ENCODE measurements around the gene PRR23E. TPM values are rescaled to one million over a fixed set of nuclear protein-coding genes. Genes with fewer than 3 reads are reported as not detected.
A peak's percentile ranks its signal among the peaks of the same experiment; 100 is the strongest.

Gene PRR23E
- total and polyA plus RNA-seq, 4 donors, result not detected

DNA sequence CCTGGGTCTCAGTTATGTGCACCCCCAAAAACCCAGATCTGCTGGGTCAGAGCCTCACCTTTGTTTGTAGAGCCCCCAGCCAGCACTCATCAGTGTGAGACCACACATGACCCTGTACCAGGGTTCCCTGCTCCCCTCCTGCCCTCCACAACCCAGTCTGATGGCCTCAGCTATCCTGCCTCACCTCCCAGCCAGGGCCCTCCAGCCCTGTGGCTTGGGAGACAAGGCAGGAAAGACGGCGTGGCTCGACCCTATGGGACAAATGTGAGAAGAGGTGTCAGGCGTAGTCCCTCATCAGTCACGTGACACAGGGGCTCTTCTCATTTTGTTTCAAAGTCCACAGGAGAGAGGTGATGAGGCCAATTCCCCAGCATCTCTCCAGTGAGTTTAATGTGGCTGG lies 28.3 kb upstream of the PRR23E start:
- peaks cover 2% of the 10 kb centered on the region for H3K27me3 ChIP-seq (ENCODE audit: control insufficient read depth, insufficient read depth, low read length)
- no peak overlapping the region for H3K27ac ChIP-seq (ENCODE audit: low read depth, low read length)
- no peak overlapping the region for H3K4me3 ChIP-seq (ENCODE audit: low read depth, low read length)
- 78% methylated on average over 4 of the region's 5 CpGs for WGBS (ENCODE audit: insufficient coverage)
- no peak for DNase-seq (ENCODE audit: low read depth in 4 of 6, low spot score in 6 of 6)
- no peaks in the 10 kb centered on the region for H3K9me3 ChIP-seq (ENCODE audit: control insufficient read depth, insufficient read depth, low read length)
- H3K36me3 ChIP-seq (ENCODE audit: control insufficient read depth, insufficient read depth, low read length), result no peaks in the 10 kb centered on the region
- H3K4me1 ChIP-seq (ENCODE audit: control insufficient read depth, insufficient read depth, low read length), result peaks cover 10% of the 10 kb centered on the region

DNA sequence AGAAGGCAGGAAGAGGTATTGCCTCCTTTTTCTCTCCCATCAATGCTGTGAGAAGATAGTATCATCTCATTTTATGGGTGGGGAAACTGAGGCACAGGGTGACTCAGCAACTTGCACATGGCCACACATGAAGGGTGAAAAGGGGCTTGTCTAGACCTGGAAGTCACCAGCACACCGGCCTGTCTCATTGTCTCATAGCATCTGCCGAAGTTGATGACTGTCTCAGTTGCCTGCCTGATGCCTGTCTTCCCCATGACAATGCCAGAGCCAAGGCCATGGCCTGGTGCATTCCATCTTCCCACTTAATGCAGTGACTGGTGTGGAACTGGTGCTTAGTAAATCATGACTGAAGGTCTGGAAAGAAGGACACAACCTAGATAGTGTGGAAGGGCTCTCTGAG lies 27.9 kb upstream of the PRR23E start:
- Histone ChIP-seq H3K27ac (ENCODE audit: low read depth, low read length) (no peak overlapping the region), H3K4me1 (ENCODE audit: control insufficient read depth, insufficient read depth, low read length) (peaks cover 11% of the 10 kb centered on the region), H3K27me3 (ENCODE audit: control insufficient read depth, insufficient read depth, low read length) (peaks cover 2% of the 10 kb centered on the region), H3K36me3 (ENCODE audit: control insufficient read depth, insufficient read depth, low read length) (no peaks in the 10 kb centered on the region), H3K9me3 (ENCODE audit: control insufficient read depth, insufficient read depth, low read length) (no peaks in the 10 kb centered on the region), H3K4me3 (ENCODE audit: low read depth, low read length) (no peak overlapping the region)
- 92% methylated on average over 1 of the region's 2 CpGs for WGBS (ENCODE audit: insufficient coverage)
- DNase-seq (ENCODE audit: low read depth in 4 of 6, low spot score in 6 of 6), result no peak

DNA sequence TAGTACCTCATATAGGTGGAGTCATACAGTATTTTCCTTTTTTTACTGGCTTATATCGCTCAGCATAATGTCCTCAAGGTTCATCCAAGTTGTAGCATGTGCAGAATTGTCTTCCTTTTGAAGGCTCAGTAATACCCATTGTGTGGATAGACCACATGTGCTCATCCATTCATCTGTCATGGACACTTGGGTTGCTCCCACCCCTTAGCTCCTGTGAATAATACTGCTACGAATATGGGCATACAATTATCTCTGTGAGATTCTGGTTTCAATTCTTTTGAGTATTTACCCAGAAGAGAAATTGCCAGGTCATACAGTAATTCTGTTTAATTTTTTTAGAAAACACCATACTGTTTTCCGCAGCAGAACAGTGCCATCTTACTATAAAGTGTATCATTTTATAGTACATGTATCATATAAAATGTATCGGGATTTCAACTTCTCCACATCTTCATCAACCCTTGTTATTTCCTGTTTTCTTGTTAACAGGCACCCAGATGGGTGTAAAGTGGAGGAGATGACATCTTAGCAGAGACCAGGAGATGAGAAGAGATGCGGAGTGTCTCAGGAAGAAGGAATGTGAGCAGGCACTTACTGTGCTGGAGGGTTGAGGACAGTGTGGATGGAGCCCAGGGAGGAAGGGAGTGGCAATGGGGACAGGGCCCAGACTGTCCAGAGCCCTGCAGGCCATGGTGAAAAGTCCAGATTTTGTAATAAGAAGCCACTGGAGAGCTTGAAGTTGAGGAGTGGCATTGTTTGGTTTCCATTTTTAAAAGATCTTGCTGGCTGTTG lies 27.0 kb upstream of the PRR23E start:
- 100% methylated on average over 2 of the region's 5 CpGs for WGBS (ENCODE audit: insufficient coverage)
- no peak for DNase-seq (ENCODE audit: low read depth in 4 of 6, low spot score in 6 of 6)

DNA sequence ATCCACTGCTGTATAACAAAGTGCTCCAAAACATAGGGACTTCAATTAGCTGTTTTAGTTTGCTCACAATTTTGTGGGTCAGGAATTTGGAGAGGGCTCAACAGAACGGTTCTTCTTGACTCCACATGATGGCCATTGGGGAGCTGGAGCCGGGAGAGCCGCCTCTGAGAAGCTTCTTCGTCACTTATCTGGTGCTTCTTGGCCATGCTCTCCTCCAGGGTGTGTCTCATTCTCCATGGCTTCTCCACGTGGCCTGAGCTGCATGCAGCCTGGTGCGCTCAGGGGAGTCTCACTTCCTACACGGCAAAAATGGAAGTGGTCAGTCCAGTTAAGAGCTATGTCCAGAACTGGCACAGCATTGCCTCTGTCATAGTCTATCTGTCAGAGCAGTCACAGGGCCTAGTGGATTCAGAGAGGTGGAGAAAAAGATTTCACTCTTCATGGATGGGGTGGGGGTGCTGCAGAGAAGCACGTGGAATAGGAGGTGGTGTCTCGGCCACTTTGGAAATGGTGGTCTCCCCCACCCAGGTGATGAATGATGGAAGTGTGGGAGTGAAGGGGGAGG lies 26.3 kb upstream of the PRR23E start:
- peaks cover 24% of the 10 kb centered on the region for H3K4me1 ChIP-seq (ENCODE audit: control insufficient read depth, insufficient read depth, low read length)
- H3K9me3 ChIP-seq (ENCODE audit: control insufficient read depth, insufficient read depth, low read length), result no peaks in the 10 kb centered on the region
- H3K27ac ChIP-seq (ENCODE audit: low read depth, low read length), result no peak overlapping the region
- H3K36me3 ChIP-seq (ENCODE audit: control insufficient read depth, insufficient read depth, low read length), result no peaks in the 10 kb centered on the region
- no peak for DNase-seq (ENCODE audit: low read depth in 4 of 6, low spot score in 6 of 6)
- 87% methylated on average over 9 of the region's 9 CpGs for WGBS (ENCODE audit: insufficient coverage)
- no peak overlapping the region for H3K4me3 ChIP-seq (ENCODE audit: low read depth, low read length)
- peaks cover 4% of the 10 kb centered on the region for H3K27me3 ChIP-seq (ENCODE audit: control insufficient read depth, insufficient read depth, low read length)

More for the DNA sequence above, 27.0 kb upstream of the PRR23E start:
- Histone ChIP-seq H3K4me3 (ENCODE audit: low read depth, low read length) (no peak overlapping the region), H3K4me1 (ENCODE audit: control insufficient read depth, insufficient read depth, low read length) (peaks cover 17% of the 10 kb centered on the region), H3K9me3 (ENCODE audit: control insufficient read depth, insufficient read depth, low read length) (no peaks in the 10 kb centered on the region), H3K27me3 (ENCODE audit: control insufficient read depth, insufficient read depth, low read length) (peaks cover 4% of the 10 kb centered on the region), H3K27ac (ENCODE audit: low read depth, low read length) (no peak overlapping the region), H3K36me3 (ENCODE audit: control insufficient read depth, insufficient read depth, low read length) (no peaks in the 10 kb centered on the region)

DNA sequence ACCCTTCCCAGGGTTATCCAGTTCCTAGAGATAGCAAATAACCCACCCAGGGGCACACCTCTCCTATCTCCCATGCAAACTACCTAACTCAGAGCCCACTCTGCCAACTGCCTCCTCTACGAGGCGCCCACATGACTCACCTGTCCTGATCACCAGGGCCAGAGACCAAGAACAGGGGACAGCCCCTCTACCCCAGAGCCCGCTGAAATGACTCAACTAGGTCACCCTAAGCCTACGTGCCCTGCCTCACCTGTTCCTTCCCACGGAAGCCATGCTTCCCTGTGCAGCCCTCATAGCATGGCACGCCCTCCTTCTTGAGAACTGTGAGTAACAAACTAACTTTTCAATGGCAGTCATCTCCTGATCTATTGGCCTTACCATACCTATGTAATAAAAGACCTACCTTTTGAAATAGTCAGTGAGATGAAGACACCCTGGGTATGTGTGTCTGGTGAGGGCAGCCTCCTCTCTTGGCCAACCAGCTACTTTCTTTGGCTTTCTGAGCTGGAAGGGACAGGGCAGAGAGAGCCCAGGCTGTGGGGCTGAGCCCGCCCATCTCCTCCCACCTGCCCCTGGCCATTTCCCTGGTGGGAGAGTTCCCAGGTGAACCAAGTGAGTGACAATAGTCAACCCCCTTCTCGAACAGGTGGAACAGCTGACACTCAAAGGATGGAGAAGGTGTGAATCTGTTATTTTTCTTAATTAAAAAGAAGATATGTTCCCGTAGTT lies 25.5 kb upstream of the PRR23E start:
- 92% methylated on average over 6 of the region's 9 CpGs for WGBS (ENCODE audit: insufficient coverage)
- no peak for DNase-seq (ENCODE audit: low read depth in 4 of 6, low spot score in 6 of 6)
- peaks cover 4% of the 10 kb centered on the region for H3K27me3 ChIP-seq (ENCODE audit: control insufficient read depth, insufficient read depth, low read length)
- no peak overlapping the region for H3K4me3 ChIP-seq (ENCODE audit: low read depth, low read length)
- no peaks in the 10 kb centered on the region for H3K9me3 ChIP-seq (ENCODE audit: control insufficient read depth, insufficient read depth, low read length)
- no peak overlapping the region for H3K27ac ChIP-seq (ENCODE audit: low read depth, low read length)
- peaks cover 33% of the 10 kb centered on the region for H3K4me1 ChIP-seq (ENCODE audit: control insufficient read depth, insufficient read depth, low read length)
- no peaks in the 10 kb centered on the region for H3K36me3 ChIP-seq (ENCODE audit: control insufficient read depth, insufficient read depth, low read length)

DNA sequence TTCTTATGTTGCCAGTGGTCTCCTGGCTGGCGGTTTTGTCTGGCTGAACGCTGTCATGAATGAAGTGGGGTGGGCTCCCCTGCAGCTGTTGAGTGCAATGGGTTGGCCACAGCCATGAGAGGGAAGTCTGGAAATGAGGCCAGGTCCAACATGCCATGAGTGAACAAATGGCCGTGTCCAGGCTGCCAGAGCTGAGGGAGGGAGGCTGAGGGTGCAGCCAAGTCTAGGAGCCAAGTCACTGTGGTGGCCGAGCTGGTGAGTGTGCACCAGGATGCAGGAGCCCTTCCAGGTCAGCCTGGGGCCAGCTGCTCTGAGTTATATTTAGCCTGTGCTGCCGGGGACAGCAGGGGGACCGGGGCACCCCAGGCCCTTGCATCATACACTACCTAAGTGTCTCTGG lies 24.7 kb upstream of the PRR23E start:
- Histone ChIP-seq H3K9me3 (ENCODE audit: control insufficient read depth, insufficient read depth, low read length) (no peaks in the 10 kb centered on the region), H3K4me1 (ENCODE audit: control insufficient read depth, insufficient read depth, low read length) (peaks cover 41% of the 10 kb centered on the region), H3K4me3 (ENCODE audit: low read depth, low read length) (no peak overlapping the region), H3K36me3 (ENCODE audit: control insufficient read depth, insufficient read depth, low read length) (no peaks in the 10 kb centered on the region), H3K27me3 (ENCODE audit: control insufficient read depth, insufficient read depth, low read length) (peaks cover 4% of the 10 kb centered on the region), H3K27ac (ENCODE audit: low read depth, low read length) (no peak overlapping the region)
- DNase-seq (ENCODE audit: low read depth in 4 of 6, low spot score in 6 of 6), result peak in 1 of 6 donors; percentile 44
- WGBS (ENCODE audit: insufficient coverage), result 43% methylated on average over 4 of the region's 6 CpGs

DNA sequence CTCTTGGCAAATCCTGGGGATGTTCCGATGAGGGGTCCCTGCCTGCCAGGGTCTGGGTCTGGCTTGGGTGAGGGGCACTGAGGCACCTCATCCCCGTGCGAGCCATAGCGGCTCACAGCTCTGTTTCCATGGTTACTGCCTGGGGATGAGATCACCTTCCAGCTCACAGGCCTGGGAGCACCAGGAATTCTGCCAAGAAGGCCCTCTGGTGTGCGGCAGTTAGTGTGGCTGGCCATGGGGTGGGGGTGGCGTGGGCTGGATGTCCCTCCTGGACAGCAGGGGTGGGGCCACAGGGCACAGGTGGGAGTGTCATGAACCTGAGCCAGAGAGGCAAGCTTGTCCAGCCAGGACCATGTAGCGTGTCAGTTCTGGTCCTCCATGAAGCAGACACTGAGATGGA lies 22.1 kb upstream of the PRR23E start:
- H3K4me1 ChIP-seq (ENCODE audit: control insufficient read depth, insufficient read depth, low read length), result peaks cover 47% of the 10 kb centered on the region
- H3K9me3 ChIP-seq (ENCODE audit: control insufficient read depth, insufficient read depth, low read length), result no peaks in the 10 kb centered on the region
- H3K4me3 ChIP-seq (ENCODE audit: low read depth, low read length), result no peak overlapping the region
- H3K36me3 ChIP-seq (ENCODE audit: control insufficient read depth, insufficient read depth, low read length), result no peaks in the 10 kb centered on the region
- peak in 2 of 6 donors; percentile 75 to 90 for DNase-seq (ENCODE audit: low read depth in 4 of 6, low spot score in 6 of 6)
- no peak overlapping the region for H3K27ac ChIP-seq (ENCODE audit: low read depth, low read length)
- 28% methylated on average over 7 of the region's 7 CpGs for WGBS (ENCODE audit: insufficient coverage)
- H3K27me3 ChIP-seq (ENCODE audit: control insufficient read depth, insufficient read depth, low read length), result peaks cover 2% of the 10 kb centered on the region

DNA sequence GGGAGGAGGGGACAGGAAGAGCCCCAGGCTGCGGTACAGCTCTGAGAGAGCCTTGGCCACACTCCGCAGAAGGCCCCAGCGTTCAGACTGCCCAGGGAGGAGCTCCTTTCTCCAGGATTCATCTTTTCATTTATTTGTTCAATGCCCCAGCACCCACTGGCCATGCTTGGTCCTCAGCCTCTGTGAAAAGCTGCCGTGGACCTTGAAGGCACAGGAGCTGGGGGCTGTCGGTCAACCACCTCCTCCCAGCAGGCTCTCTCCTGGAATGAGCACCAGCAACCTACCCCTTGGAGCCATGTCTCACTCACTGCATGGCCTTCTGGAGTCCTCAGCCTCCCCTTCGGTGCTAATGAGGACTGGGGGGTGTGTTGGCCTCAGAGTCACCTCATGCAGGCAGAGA lies 21.6 kb upstream of the PRR23E start:
- Histone ChIP-seq H3K4me1 (ENCODE audit: control insufficient read depth, insufficient read depth, low read length) (peaks cover 47% of the 10 kb centered on the region), H3K9me3 (ENCODE audit: control insufficient read depth, insufficient read depth, low read length) (no peaks in the 10 kb centered on the region), H3K4me3 (ENCODE audit: low read depth, low read length) (no peak overlapping the region), H3K27ac (ENCODE audit: low read depth, low read length) (no peak overlapping the region), H3K27me3 (ENCODE audit: control insufficient read depth, insufficient read depth, low read length) (peaks cover 2% of the 10 kb centered on the region), H3K36me3 (ENCODE audit: control insufficient read depth, insufficient read depth, low read length) (no peaks in the 10 kb centered on the region)
- DNase-seq (ENCODE audit: low read depth in 4 of 6, low spot score in 6 of 6), result no peak
- 79% methylated on average over 5 of the region's 6 CpGs for WGBS (ENCODE audit: insufficient coverage)

DNA sequence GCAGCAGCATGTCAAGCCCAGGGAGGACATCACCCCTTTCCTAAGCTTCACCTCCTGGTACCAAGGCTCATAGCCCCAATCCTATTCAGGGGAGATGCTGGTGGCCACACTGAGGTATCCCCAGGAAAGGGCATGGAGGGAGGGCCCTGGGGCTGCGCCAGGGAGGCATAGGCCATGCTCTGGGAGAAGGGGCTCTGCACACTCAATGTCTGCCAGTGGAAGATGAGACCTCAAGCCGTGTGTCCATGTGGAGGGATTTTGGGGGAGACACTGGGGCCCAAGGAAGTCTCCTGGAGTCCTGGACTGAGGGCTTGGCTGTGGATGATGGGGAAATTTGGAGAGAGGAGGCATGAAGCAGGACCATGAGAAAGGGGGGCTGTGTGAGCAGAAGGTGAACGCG lies 21.2 kb upstream of the PRR23E start:
- WGBS (ENCODE audit: insufficient coverage), result 95% methylated on average over 4 of the region's 4 CpGs
- Histone ChIP-seq H3K4me1 (ENCODE audit: control insufficient read depth, insufficient read depth, low read length) (peaks cover 47% of the 10 kb centered on the region), H3K27ac (ENCODE audit: low read depth, low read length) (no peak overlapping the region)

More for the DNA sequence above, 21.2 kb upstream of the PRR23E start:
- peaks cover 2% of the 10 kb centered on the region for H3K27me3 ChIP-seq (ENCODE audit: control insufficient read depth, insufficient read depth, low read length)
- no peak overlapping the region for H3K4me3 ChIP-seq (ENCODE audit: low read depth, low read length)
- no peaks in the 10 kb centered on the region for H3K9me3 ChIP-seq (ENCODE audit: control insufficient read depth, insufficient read depth, low read length)
- H3K36me3 ChIP-seq (ENCODE audit: control insufficient read depth, insufficient read depth, low read length), result no peaks in the 10 kb centered on the region
- DNase-seq (ENCODE audit: low read depth in 4 of 6, low spot score in 6 of 6), result no peak
